ENCODE measurements around the gene FLYWCH1. TPM values are rescaled to one million over a fixed set of nuclear protein-coding genes. Genes with fewer than 3 reads are reported as not detected.

FLYWCH1 gene
- total and polyA plus RNA-seq, 9 of the 15 experiments (the other 6 are each of a cell fraction or from before 2014, with no cell fraction given), result 0.18 to 33.6 (median 11.3) TPM

DNA sequence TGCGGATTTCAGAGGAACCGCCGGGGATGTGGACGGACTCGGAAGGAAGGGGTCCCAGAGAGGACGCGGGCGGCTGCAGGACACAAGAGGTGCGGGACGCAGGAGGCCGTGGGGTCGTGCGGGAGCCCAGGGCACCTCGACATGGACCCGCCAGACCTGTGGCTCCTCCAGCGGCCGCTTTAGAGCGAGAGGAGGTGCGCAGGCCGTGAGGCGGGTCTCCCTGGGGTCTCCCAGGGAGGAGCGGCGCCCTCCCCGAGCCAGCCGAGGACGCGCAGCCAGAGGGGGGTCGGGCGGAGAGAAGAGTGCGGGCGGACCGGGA lies 6.8 kb upstream of the FLYWCH1 start (continued):
- TF ChIP-seq RBM22 (IDR thresholded peaks at IDR 0.05; ENCODE audit: low read depth, low read length, poor library complexity, severe bottlenecking) (peak; percentile 96), ASH1L (IDR thresholded peaks at IDR 0.05; ENCODE audit: borderline replicate concordance, low read depth, partially characterized antibody) (no peak), POLR2A (conservative IDR thresholded peaks at IDR 0.05) (no peak), ZFX (CRISPR knock-in tag; IDR thresholded peaks at IDR 0.05) (peak; percentile 63), TCF15 (CRISPR knock-in tag; IDR thresholded peaks at IDR 0.05) (no peak), ZNF586 (CRISPR knock-in tag; conservative IDR thresholded peaks at IDR 0.05) (no peak), STAG1 (CRISPR knock-in tag; IDR thresholded peaks at IDR 0.05; ENCODE audit: borderline replicate concordance) (no peak), ZKSCAN1 (IDR thresholded peaks at IDR 0.05; ENCODE audit: low read depth, low read length) (0 out of 2 replicates have a peak, but pooled peaks have one; percentile 9), ZNF740 (CRISPR knock-in tag; IDR thresholded peaks at IDR 0.05) (peak; percentile 36; the same call in 1 of the 2 replicates), ZNF740 (tag; IDR thresholded peaks at IDR 0.05) (no peak), BRD4 (IDR thresholded peaks at IDR 0.05) (0 out of 2 replicates have a peak, but pooled peaks have one; percentile 50), HDAC1 (IDR thresholded peaks at IDR 0.05) (no peak), ARID4B (CRISPR knock-in tag; IDR thresholded peaks at IDR 0.05) (peak; percentile 80), ZZZ3 (IDR thresholded peaks at IDR 0.05) (no peak), MYC (IDR thresholded peaks at IDR 0.05; ENCODE audit: low read depth, low read length) (no peak), MYC (CRISPR knock-in tag; IDR thresholded peaks at IDR 0.05; ENCODE audit: borderline replicate concordance, low read depth) (no peak; the same call in 1 of the 2 replicates)

Measured in K562 (cell line).